Transverse colon (tissue), 4 donors: ENCODE measurements around the gene SFRP5. TPM values are rescaled to one million over a fixed set of nuclear protein-coding genes. Genes with fewer than 3 reads are reported as not detected.

ENCODE experiments used
- DNase-seq: peaks from one replicate; pipeline ENCODE4 v3.0.0-alpha.2; 2019
- H3K27ac ChIP-seq, 4 donors: fragments of 200-600 bp; sonication (generic); 2 replicates each; pipeline ENCODE4 v1.5.1; 2016 to 2018; ENCODE audit warnings: inconsistent platforms in 4 of 4
- H3K27me3 ChIP-seq: fragments of 200-600 bp; sonication (generic); 2 replicates; pipeline ENCODE4 v1.5.1; 2017; ENCODE audit warnings: inconsistent platforms
- H3K36me3 ChIP-seq, 4 donors: fragments of 200-600 bp; sonication (generic); 2 replicates each; pipeline ENCODE4 v1.5.1; 2017 to 2019; ENCODE audit warnings: inconsistent platforms in 4 of 4
- H3K4me1 ChIP-seq, 4 donors: fragments of 200-600 bp; sonication (generic); 2 replicates each; pipeline ENCODE4 v1.5.1; 2017 to 2020; ENCODE audit warnings: inconsistent platforms in 4 of 4
- H3K4me3 ChIP-seq, 4 donors: fragments of 200-600 bp; sonication (generic); 1 replicate in 1 of 4; 2 replicates in 3 of 4; pipeline versions ENCODE4 v1.5.1 to v1.6.1; 2017 to 2019; ENCODE audit warnings: inconsistent platforms in 4 of 4
- H3K9me3 ChIP-seq, 2 donors: fragments of 200-600 bp; sonication (generic); 2 replicates each; pipeline ENCODE4 v1.5.1; 2017 to 2019; ENCODE audit warnings: inconsistent platforms in 2 of 2
- CTCF ChIP-seq, 5 experiments: fragments of 200-600 bp in 3 of 5; fragments of 450-650 bp in 2 of 5; sonication (generic) in 3 of 5; IDR thresholded peaks; 1 replicate in 2 of 5; 2 replicates in 3 of 5; pipeline ENCODE4 v1.5.1; 2016 to 2017; ENCODE audit warnings: antibody characterized with exemption in 5 of 5, inconsistent platforms in 3 of 5, mild to moderate bottlenecking in 2 of 5, moderate library complexity in 1 of 5
- EP300 ChIP-seq: sonication (generic); formaldehyde crosslinking; IDR thresholded peaks from one replicate; pipeline ENCODE4 v1.6.1; 2017; ENCODE audit warnings: antibody characterized with exemption, low read depth
- POLR2A ChIP-seq: fragments of 450-650 bp; IDR thresholded peaks from one replicate; pipeline ENCODE4 v1.6.1; 2016; ENCODE audit warnings: antibody characterized with exemption, mild to moderate bottlenecking, moderate library complexity
- POLR2AphosphoS5 ChIP-seq, 3 donors: sonication (generic); formaldehyde crosslinking; IDR thresholded peaks; one replicate each; pipeline ENCODE4 v1.6.1; 2016; ENCODE audit warnings: antibody characterized with exemption in 3 of 3
- WGBS, 2 donors: methylation state at CpG; one replicate each; pipeline ENCODE4 v1.1.5; 2018; ENCODE audit warnings: low coverage in 1 of 2; 5-methylcytosine and 5-hydroxymethylcytosine counted together
- in situ Hi-C, 4 donors: fragments of 200-750 bp; cut with MboI; loops; one replicate each; pipeline versions ENCODE4 v1.15.0 to v1.15.1; 2017; ENCODE audit warnings: low sequenced_read_pairs in 3 of 4, low pct_ligation_motif_present in 1 of 4, low pct_unique_long_range_greater_than_20kb in 1 of 4
- intact Hi-C: fragments of 100-400 bp; cut with DNase I; formaldehyde crosslinking; loops from one replicate; pipeline ENCODE4 v1.15.1; 2023; ENCODE audit warnings: low total_unique reads
- total RNA-seq, 4 donors: library from RNA; depleted of rRNA; stranded (reverse); fragments of >200 nt; gene quantifications; one replicate each; pipeline ENCODE4 v1.1.0, GENCODE V29; 2016

The SFRP5 gene
- total RNA-seq, 4 donors from 2014 or later = 3.8 to 10.1 (median 5.8) TPM

DNA sequence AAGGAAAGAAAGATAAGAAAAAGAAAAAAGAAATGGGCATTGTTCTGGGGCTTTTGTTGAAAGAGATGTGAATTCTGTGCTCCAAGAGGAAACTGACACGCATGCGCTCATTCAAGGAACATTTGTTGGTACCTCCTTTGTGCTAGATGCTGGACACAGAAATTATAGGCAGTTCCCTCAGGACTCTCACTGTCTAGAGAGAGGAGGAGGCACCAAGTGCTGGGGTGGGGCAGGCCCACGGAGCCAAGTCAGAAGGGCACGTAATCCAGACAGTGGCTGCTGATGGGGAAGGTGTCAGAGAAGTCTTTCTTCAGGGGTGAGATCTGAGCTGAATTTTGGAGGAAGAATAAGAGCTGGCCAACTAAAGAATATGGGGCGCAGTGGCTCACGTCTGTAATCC is 37.8 kb downstream of the SFRP5 start:
- Histone ChIP-seq H3K4me1 (peaks cover 8 to 19% (median 13%) of the 10 kb centered on the region in 4 donors), H3K9me3 (no peaks in the 10 kb centered on the region), H3K36me3 (no peaks in the 10 kb centered on the region), H3K27ac (no peak overlapping the region), H3K27me3 (no peaks in the 10 kb centered on the region), H3K4me3 (no peak overlapping the region)
- in situ Hi-C loops (loop anchor here in 1 of 4 donors (10.0 kb wide), 1 partner anchor 49 kb away; the partner anchor contains the start of gene AVPI1), intact Hi-C loops (no loop called here)
- no peak for DNase-seq
- WGBS, 2 donors = 87 to 100% methylated on average over 2 to 6 of the region's 6 CpGs
- TF ChIP-seq POLR2A (no peak), CTCF (IDR thresholded peaks at IDR 0.05) (no peak), EP300 (no peak), POLR2AphosphoS5 (IDR thresholded peaks at IDR 0.05) (no peak)

DNA sequence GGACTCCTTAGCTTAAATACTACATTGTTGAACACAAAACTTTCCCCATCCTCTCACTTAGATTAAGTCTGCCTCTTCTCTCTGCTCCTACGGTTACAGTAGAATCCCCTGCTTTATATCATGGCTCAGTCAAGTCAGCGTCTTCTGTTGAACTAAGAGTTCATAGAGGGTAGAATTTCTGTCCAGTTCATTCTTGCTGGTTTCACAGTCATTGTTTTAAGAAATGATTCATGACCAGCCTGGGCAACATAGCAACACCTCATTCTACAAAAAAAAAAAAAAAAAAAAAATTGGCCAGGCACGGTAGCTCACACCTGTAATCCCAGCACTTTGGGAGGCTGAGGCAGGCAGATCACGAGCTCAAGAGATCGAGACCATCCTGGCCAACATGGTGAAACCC is 38.5 kb downstream of the SFRP5 start:
- in situ Hi-C loops (loop anchor here in 1 of 4 donors (10.0 kb wide), 1 partner anchor 48 kb away; the partner anchor contains the start of gene AVPI1), intact Hi-C loops (no loop called here)

GRCh38 chr10:97732052-97732359 is 39.8 kb downstream of the SFRP5 start:
- 76 to 77% methylated on average over 4 of the region's 4 CpGs for WGBS, 2 donors
- in situ Hi-C loops (loop anchor here in 1 of 4 donors (10.0 kb wide), 1 partner anchor 47 kb away; the partner anchor contains the start of gene AVPI1), intact Hi-C loops (no loop called here)
- no peaks in the 10 kb centered on the region for H3K27me3 ChIP-seq
- TF ChIP-seq POLR2A (no peak), CTCF (IDR thresholded peaks at IDR 0.05) (no peak), EP300 (no peak), POLR2AphosphoS5 (IDR thresholded peaks at IDR 0.05) (no peak)
- H3K27ac ChIP-seq = no peak overlapping the region
- no peaks in the 10 kb centered on the region for H3K36me3 ChIP-seq
- no peak overlapping the region for H3K4me3 ChIP-seq
- peaks cover 0 to 12% (median 3%) of the 10 kb centered on the region in 4 donors for H3K4me1 ChIP-seq
- DNase-seq = no peak
- H3K9me3 ChIP-seq = no peaks in the 10 kb centered on the region

More for the DNA sequence above, 38.5 kb downstream of the SFRP5 start:
- 84 to 94% methylated on average over 2 to 5 of the region's 5 CpGs for WGBS, 2 donors
- Histone ChIP-seq H3K27ac (no peak overlapping the region), H3K4me3 (no peak overlapping the region), H3K4me1 (peaks cover 4 to 11% (median 8%) of the 10 kb centered on the region in 4 donors), H3K27me3 (no peaks in the 10 kb centered on the region), H3K36me3 (no peaks in the 10 kb centered on the region), H3K9me3 (no peaks in the 10 kb centered on the region)
- TF ChIP-seq POLR2A = no peak
- no peak for TF ChIP-seq EP300
- TF ChIP-seq POLR2AphosphoS5 (IDR thresholded peaks at IDR 0.05) = no peak
- TF ChIP-seq CTCF (IDR thresholded peaks at IDR 0.05) = no peak
- DNase-seq = no peak

DNA sequence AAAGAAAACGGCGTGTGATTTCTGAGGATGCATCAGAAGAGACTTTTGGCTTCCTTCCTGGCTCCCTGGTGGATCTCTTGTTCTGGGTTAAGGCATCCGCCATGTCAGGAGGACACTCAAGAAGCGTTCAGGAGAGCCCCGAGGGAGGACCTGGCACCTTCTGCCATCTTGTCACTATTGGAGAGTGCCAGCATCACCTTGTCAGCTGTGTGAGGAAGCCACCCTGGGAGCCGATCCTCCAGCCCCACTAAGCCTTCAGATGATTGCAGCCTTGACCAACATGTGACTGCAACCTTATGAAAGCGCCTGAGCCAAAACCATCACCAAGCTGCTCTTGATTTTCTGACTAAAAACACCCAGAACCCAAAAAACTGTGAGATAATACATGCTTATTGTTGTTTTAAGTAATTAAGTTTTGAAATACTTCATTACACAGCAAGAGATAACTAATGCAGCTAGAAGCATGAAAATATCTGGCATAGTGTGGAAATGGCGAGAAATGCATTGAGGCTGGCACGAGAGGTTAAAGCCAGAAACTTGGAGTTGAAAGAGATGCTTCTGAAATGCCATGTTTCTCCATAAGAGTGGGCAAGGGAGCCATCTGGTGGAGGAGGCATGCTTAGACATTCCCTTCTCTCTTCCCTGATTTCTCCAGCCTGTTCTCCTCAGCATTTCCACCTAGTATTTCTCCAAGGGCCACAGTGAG is 40.3 kb downstream of the SFRP5 start:
- DNase-seq = peak; percentile 79
- Histone ChIP-seq H3K9me3 (no peaks in the 10 kb centered on the region), H3K36me3 (no peaks in the 10 kb centered on the region), H3K27me3 (no peaks in the 10 kb centered on the region), H3K4me1 (peaks cover 0 to 14% (median 5%) of the 10 kb centered on the region in 4 donors), H3K4me3 (no peak overlapping the region), H3K27ac (no peak overlapping the region)
- WGBS, 2 donors = 42 to 68% methylated on average over 4 to 9 of the region's 9 CpGs
- TF ChIP-seq CTCF (IDR thresholded peaks at IDR 0.05) = peak; percentile 76 to 93 (median 82)
- TF ChIP-seq EP300 = no peak
- TF ChIP-seq POLR2A = no peak
- TF ChIP-seq POLR2AphosphoS5 (IDR thresholded peaks at IDR 0.05) = no peak
- intact Hi-C loops (no loop called here), in situ Hi-C loops (loop anchor here in 1 of 4 donors (10.0 kb wide), 1 partner anchor 47 kb away; the partner anchor contains the start of gene AVPI1)
